Esophagus squamous epithelium (tissue), 5 donors: ENCODE results near the gene ERAS. TPM values are rescaled to one million over a fixed set of nuclear protein-coding genes. Genes with fewer than 3 reads are reported as not detected.

Experiments used
- DNase-seq: peaks from one replicate; lab custom pipeline; 2025; lab: John Stamatoyannopoulos, UW
- H3K27ac ChIP-seq, 4 donors: fragments of 200-600 bp; sonication (generic); one replicate each; pipeline ENCODE4 v1.5.1; 2016 to 2019; ENCODE audit warnings: mild to moderate bottlenecking in 1 of 4
- H3K27me3 ChIP-seq, 4 donors: fragments of 200-600 bp; sonication (generic); 1 replicate in 3 of 4; 2 replicates in 1 of 4; pipeline versions ENCODE4 v1.5.1 to v1.6.0; 2017 to 2021; ENCODE audit warnings: antibody characterized with exemption in 1 of 4
- H3K36me3 ChIP-seq, 3 donors: fragments of 200-600 bp; sonication (generic); one replicate each; pipeline ENCODE4 v1.5.1; 2016 to 2019
- H3K4me1 ChIP-seq, 3 donors: fragments of 200-600 bp; sonication (generic); one replicate each; pipeline ENCODE4 v1.5.1; 2017 to 2019
- H3K4me3 ChIP-seq, 4 donors: fragments of 200-600 bp; sonication (generic); 1 replicate in 3 of 4; 2 replicates in 1 of 4; pipeline ENCODE4 v1.5.1; 2016 to 2019; ENCODE audit warnings: mild to moderate bottlenecking in 2 of 4, moderate library complexity in 1 of 4
- H3K9me3 ChIP-seq, 3 donors: fragments of 200-600 bp; sonication (generic); one replicate each; pipeline ENCODE4 v1.5.1; 2016 to 2019
- CTCF ChIP-seq, 6 experiments: fragments of 450-650 bp in 4 of 6; fragments of 200-600 bp in 2 of 6; sonication (generic) in 2 of 6; IDR thresholded peaks; one replicate each; pipeline ENCODE4 v1.5.1; 2016 to 2019; ENCODE audit warnings: antibody characterized with exemption in 6 of 6, mild to moderate bottlenecking in 4 of 6, moderate library complexity in 4 of 6
- POLR2A ChIP-seq, 4 donors: fragments of 450-650 bp; IDR thresholded peaks; one replicate each; pipeline ENCODE4 v1.6.1; 2017; ENCODE audit warnings: antibody characterized with exemption in 4 of 4, mild to moderate bottlenecking in 4 of 4, moderate library complexity in 3 of 4
- WGBS, 2 donors: methylation state at CpG; one replicate each; pipeline ENCODE4 v1.1.5; 2018; 5-methylcytosine and 5-hydroxymethylcytosine counted together
- intact Hi-C: fragments of 100-400 bp; cut with DNase I; formaldehyde crosslinking; loops from one replicate; pipeline ENCODE4 v1.15.0; 2022
- total RNA-seq, 4 donors: library from RNA; depleted of rRNA; stranded (reverse); fragments of >200 nt; gene quantifications; one replicate each; pipeline ENCODE4 v1.1.0, GENCODE V29; 2016
- donor health status: DM: yes; HTN: yes; CAD: no.

ERAS gene
- total RNA-seq, 4 donors from 2014 or later: not detected

- DNase-seq: no peak
- no peak overlapping the region for H3K4me3 ChIP-seq
- no peaks in the 10 kb centered on the region for H3K4me1 ChIP-seq
- TF ChIP-seq CTCF (IDR thresholded peaks at IDR 0.05): no peak
- no peak for TF ChIP-seq POLR2A (IDR thresholded peaks at IDR 0.05)
- H3K9me3 ChIP-seq: no peaks in the 10 kb centered on the region
- H3K27ac ChIP-seq: no peak overlapping the region
- 86% methylated on average over 12 of the region's 13 CpGs; no CpG with 5 or more reads in 1 of the 2 donors for WGBS, 2 donors
- H3K27me3 ChIP-seq: peaks cover 0 to 9% (median 0%) of the 10 kb centered on the region in 4 donors
- intact Hi-C loops: no loop called here
- no peaks in the 10 kb centered on the region for H3K36me3 ChIP-seq
These were observed 43.5 kb upstream of the ERAS start for GRCh38 chrX:48782795-48783194.

GRCh38 chrX:48784726-48785125 lies 41.6 kb upstream of the ERAS start:
- Histone ChIP-seq H3K9me3 (no peaks in the 10 kb centered on the region), H3K4me3 (no peak overlapping the region), H3K27me3 (peaks cover 0 to 10% (median 0%) of the 10 kb centered on the region in 4 donors), H3K36me3 (no peaks in the 10 kb centered on the region), H3K4me1 (no peaks in the 10 kb centered on the region), H3K27ac (no peak overlapping the region)
- TF ChIP-seq POLR2A (IDR thresholded peaks at IDR 0.05) (no peak), CTCF (IDR thresholded peaks at IDR 0.05) (no peak)
- 50 to 59% methylated on average over 1 to 2 of the region's 3 CpGs for WGBS, 2 donors
- intact Hi-C loops: no loop called here
- DNase-seq: no peak

- Histone ChIP-seq H3K27ac (no peak overlapping the region), H3K9me3 (no peaks in the 10 kb centered on the region), H3K36me3 (no peaks in the 10 kb centered on the region), H3K4me1 (no peaks in the 10 kb centered on the region), H3K27me3 (peaks cover 0 to 10% (median 0%) of the 10 kb centered on the region in 4 donors), H3K4me3 (no peak overlapping the region)
- intact Hi-C loops: no loop called here
- WGBS, 2 donors: 83% methylated on average over 1 of the region's 1 CpG; no CpG with 5 or more reads in 1 of the 2 donors
- DNase-seq: no peak
- TF ChIP-seq CTCF (IDR thresholded peaks at IDR 0.05) (no peak), POLR2A (IDR thresholded peaks at IDR 0.05) (no peak)
These were observed 41.1 kb upstream of the ERAS start for GRCh38 chrX:48785186-48785539.

- no peaks in the 10 kb centered on the region for H3K9me3 ChIP-seq
- H3K27me3 ChIP-seq: peaks cover 0 to 10% (median 0%) of the 10 kb centered on the region in 4 donors
- DNase-seq: no peak
- H3K27ac ChIP-seq: no peak overlapping the region
- TF ChIP-seq POLR2A (IDR thresholded peaks at IDR 0.05): no peak
- TF ChIP-seq CTCF (IDR thresholded peaks at IDR 0.05): no peak
- intact Hi-C loops: no loop called here
- no peaks in the 10 kb centered on the region for H3K4me1 ChIP-seq
- WGBS, 2 donors: 74 to 77% methylated on average over 5 to 7 of the region's 16 CpGs
- H3K4me3 ChIP-seq: no peak overlapping the region
- H3K36me3 ChIP-seq: no peaks in the 10 kb centered on the region
These were observed 40.6 kb upstream of the ERAS start for GRCh38 chrX:48785540-48786214.

GRCh38 chrX:48786341-48786800 lies 39.9 kb upstream of the ERAS start, which contains the start of gene GATA1:
Gene GATA1, plus strand, starts transcription at chrX:48786590. Its CDS starts 4,520 bp downstream, at chrX:48791110.
- Histone ChIP-seq H3K4me3 (no peak within 1 kb of the TSS), H3K4me1 (no peaks in the 10 kb centered on the region), H3K27ac (no peak within 1 kb of the TSS), H3K36me3 (no peaks in the 10 kb centered on the region), H3K9me3 (no peaks in the 10 kb centered on the region), H3K27me3 (peaks cover 0 to 10% (median 0%) of the 10 kb centered on the region in 4 donors)
- intact Hi-C loops: no loop called here
- WGBS, 2 donors: 90% methylated on average over 2 of the region's 7 CpGs; no CpG with 5 or more reads in 1 of the 2 donors
- no peak for DNase-seq
- TF ChIP-seq CTCF (IDR thresholded peaks at IDR 0.05) (no peak), POLR2A (IDR thresholded peaks at IDR 0.05) (no peak)
